Mucosa of gallbladder (tissue), 1 donor: Measurements from ENCODE around the gene GPC6. TPM values are rescaled to one million over a fixed set of nuclear protein-coding genes. Genes with fewer than 3 reads are reported as not detected.

Experiments
- DNase-seq: peaks from one replicate; pipeline ENCODE4 v3.0.0-alpha.2; 2020; ENCODE audit warnings: low spot score
- total RNA-seq: library from RNA; stranded (reverse); gene quantifications from one replicate; pipeline ENCODE4 v1.2.1, GENCODE V29; 2021
- donor health status: DM: no; HTN: no; CAD: no.

The GPC6 gene
- total RNA-seq, 1 donor from 2014 or later: 24.0 TPM

DNA sequence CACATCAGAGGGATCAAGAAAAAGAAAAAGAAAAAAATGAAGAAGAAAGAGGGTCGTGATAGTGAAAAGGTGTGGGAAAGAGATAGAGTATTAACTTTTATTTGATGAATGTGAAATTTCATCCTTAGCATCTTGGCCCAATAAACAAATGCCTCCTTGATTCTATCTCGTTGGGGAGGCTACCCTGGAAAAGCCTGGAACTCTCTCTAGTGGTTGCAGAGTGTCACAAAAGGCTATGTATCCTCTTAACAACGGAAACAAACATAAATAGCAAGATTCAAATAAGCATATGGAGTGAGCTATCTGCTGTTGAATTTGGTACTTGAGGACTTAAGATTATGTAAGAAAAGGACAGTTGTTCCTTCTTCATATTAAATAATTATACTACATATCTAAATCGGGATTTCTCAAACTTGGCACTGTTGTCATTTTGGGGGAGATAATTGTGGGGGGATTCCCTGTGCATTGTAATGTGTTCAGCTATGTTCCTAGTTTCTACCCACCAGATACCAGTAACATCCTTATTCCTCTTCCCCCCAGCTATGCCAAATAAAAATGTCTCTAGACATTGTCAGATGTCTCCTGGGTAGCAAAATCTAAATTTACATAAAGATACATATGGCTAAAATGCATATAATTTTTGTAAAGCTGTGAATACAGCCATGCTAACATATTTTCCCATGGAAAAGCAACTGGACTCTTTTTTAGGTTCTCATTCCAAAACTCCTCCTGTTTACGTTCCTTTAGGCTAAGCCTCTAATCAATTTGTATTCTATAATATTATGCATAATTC, 695.7 kb downstream of the GPC6 start:
- DNase-seq: no peak

DNA sequence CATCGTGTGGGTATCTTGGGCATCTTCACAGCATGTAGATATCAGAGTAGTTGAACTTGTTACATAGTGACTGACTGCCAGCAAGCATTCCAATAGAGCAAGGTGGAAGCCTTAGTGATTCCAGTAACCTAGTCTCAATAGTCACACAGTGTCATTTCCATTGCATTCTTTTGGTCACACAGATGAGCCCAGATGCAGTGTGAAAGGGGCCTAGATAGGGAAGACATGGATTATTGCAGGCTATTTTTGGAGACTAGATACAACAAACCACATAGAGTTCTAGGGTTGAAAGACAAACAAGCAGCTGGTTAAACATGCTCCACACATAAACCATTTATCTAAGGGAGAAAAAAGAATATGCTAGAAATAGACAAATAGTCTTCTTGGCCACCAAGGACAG, 699.4 kb downstream of the GPC6 start:
- DNase-seq: no peak

DNA sequence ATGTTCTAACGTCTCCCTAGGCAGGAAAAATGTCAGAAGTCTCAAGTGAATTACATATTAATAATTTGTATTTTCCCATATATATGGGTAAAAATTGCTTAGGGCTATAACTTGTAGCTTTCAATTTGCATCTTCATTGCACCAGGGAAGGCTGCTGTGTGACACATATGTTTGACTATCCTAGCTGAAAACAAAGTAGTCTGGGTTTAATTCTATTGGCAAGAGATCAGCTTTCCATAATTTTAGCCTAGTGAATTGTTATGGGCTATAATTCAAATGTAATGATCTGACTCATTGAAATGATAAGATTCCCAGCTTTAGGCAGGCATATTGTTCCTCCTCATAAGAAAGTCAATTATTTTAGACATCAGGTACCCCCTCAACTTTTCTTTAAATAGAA, 699.8 kb downstream of the GPC6 start:
- no peak for DNase-seq

DNA sequence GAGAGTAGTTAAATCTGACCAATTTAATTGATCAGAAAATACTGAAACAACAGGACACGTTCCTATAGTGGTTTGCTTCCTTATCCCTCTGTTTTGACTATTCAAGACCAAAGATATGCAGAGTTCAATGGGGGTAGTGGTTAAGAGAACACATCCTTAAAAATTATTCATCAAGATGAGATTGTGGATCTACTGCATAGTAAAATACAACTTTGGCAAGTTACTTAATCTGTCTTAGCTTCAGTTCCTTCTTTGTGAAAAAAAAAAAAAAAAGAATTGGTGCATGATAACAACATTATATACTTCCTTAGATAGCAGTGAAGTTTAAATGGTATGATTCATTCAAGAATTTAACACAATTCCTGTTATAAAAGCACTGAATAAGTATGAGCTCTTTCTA, 700.8 kb downstream of the GPC6 start:
- no peak for DNase-seq

DNA sequence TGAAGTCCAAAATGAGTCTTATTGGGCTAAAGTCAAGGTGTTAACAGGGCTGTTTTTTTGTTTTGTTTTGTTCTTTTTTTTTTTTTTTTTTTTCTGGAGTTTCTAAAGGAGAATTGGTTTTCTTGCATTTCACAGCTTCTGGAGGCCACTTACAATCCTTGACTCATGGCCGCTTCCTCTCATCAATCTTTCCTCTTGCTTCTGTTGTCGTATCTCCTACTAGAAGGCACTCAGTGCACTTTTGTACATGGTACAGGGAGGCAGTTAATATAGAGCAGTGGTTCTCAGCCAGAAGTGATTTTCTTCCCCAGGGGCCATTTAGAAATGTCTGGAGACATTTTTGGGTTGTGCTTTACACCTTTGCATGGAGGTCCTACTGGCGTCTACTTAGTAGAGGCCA, 706.3 kb downstream of the GPC6 start:
- no peak for DNase-seq

DNA sequence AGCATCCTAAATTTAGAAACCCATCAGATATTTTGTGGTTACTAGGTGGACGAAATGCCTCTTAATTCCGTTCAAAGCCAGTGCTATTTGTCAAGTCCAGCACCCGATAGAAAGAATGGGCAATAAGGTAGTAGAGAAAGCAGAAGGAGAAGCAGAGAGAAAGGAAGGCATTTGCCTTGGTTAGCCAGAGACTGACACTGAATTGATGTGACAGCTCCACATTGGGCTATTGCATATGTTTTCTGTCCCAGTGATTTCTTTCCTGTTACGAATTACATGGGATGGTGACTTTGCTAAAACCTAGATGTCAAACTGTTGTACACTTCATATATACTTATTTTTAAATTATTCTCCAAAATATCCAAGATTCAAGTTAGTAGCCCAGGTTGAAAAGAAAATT, 710.3 kb downstream of the GPC6 start:
- DNase-seq: no peak

DNA sequence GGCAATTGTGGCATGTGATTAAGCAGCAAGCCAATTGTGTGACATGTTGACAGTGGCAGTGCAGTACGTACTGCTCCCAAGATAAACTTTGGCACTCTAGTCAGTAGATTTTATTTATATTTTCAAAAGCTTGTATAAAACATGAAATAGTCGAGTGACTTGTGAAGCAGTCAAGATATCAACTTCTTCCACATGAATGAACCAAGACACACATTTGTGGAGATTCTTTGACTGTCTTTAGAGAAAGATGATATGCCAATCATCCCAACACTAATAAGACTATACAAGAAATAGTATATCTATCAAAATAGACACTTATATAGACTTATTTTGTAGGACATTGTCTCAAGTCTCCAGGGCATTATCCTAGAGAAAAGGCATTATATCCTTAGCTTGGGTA, 714.8 kb downstream of the GPC6 start:
- DNase-seq: no peak

DNA sequence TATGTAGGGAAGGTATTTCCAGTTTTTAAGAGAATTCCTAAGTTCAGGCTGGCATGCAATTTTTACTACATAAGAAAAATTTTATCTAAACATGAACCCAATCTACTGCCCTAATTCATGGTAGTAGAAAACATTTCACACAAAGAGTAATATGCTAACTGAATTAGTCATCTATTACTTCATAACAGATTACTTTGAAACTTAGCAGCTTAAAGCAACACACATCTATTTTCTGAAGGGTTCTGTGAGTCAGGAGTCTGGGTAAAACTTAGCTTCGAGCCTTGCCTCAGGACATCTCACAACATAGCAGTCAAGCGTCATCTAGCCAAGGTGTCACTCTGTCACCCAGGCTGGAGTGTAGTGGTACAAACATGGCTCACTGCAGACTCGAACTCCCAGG, 715.4 kb downstream of the GPC6 start:
- DNase-seq: no peak

DNA sequence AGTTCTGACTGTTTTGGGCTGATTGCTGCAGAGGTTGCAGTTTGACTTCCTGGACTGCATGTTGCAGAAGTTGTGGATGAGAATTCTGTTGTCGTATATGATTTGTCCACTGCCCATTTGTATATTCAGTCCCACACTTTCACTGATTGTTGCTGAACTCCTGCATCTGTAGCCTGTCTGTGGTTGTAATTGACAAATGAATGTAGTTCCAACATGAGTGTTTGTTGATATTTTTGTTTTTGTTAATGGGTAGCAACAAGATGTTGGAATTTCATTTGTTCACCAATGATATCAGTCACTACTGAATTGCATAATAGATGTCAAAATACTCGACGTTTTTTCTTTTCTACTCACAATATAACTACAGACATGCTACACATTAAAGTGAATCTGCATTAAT, 719.0 kb downstream of the GPC6 start:
- no peak for DNase-seq

DNA sequence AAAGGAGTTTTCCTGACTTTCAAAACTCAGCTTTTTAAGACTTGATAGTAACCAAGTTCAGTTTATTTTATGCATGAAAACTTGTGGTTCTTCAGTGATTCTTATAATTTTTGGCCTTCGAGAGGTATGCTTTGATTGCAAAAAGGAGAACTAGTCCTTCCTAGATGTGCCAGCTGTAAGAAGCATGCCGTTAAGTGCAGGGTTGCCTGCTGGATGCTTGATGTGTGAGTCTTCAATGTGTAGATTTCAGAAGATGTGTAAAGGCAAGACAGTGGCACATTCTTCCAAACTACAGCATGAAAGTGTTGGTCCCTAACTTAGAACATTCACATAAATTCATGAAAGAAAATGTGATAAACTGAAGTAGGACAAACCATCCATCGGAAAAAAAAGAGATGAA, 720.4 kb downstream of the GPC6 start:
- no peak for DNase-seq

DNA sequence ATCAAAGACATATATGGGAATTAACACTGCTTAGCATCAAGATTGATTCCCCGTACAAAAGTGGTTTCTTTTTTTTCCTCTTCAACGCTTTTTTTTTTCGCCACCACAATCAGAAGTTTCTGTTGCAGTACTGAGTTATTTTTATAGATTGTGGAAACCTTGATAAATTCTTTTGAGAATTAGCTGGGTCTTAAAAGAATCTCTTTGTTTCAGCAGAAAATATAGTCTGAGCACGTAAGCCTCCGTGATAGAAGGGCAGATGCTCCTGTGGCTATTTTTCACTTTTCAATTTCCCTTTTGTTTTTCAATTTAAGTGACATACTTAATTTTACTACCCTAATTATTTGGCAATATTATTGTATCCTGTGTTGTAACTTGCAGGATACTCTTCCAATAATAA, 721.0 kb downstream of the GPC6 start:
- no peak for DNase-seq

DNA sequence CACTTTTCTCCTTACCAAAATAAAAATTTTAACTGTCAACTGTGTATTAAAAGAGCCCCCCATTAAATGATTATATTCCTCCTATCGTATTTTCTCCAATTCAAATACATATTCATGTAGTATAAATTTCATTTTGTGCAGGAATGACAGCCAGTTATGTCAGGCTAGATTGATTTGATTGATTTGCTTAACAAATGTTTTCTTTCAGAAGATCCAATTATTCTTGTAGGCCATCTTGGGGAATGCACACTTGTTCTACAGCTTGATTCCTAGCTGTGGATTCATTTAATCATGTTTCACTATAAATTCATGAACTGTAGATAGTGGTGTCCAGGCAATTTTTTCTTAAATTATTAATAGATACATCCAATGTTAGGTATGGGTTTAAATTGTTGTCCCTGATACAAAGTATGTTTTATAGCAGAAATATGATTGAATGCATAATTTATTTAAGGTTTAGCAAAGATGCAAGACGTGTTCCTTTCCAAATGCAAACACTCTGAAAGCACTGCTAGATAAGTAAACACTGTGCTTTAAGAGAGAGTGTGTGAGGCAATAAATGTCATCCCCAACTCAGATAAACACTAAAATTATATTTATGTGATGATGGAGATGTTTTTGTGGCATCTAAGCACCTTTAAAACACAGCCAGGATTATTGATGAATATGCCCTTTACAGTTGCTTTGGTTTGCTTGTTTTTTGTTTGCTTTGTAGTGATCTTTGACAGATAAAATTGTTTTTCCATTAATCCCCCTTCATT, 721.7 kb downstream of the GPC6 start:
- no peak for DNase-seq

DNA sequence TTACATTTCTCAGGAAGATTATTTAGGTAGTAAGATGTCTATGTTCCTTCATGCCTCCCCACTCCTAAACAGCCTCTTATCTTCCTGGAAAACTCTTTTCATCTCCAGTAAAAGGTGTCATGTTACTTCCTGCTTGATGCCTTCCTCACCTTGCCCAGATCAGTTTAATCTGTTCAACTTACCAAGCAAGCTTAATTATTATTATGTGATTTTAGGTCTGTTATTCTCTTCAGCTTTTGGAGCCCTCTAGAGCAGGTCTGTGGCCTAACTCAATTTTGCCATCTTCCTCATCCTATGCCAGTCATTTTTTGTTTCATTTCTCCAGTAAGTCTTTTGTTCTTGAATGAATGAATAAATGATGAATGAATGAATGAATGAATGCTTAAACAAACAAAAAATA, 724.5 kb downstream of the GPC6 start:
- DNase-seq: no peak

DNA sequence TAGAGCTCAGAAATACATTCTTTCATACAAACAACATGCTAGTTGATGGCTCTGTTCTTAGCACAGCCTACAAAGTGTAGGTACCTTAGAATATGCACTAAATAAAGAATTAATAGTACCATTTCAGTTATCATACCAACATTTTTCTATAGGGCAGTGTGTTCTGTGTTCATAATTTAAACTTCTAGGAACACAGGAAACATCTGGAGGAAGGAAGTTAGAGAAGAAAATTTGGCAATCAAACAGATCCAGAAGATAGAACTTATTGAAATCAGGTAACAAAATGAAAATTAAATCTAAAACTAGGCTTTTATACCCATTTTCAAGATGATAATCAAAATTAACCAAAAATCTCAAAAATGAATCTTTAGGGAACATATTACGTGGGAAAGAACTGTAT, 725.3 kb downstream of the GPC6 start:
- no peak for DNase-seq

DNA sequence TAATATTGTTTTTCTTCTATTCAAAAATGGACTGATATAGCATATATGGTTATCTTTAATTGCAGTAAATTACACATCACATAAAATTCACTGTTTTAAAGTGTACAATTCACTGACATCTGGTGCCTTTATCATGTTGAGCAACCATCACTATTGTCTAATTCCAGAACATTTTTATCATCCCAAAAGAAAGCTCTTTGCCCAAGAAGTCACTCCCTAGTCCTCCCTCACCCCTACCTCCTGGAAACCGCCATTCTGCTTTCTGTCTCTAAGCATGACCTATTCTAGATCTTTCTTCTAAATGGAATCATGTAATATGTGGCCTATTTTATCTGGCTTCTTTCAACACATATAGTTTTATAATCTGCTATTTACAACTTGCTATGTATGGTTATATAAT, 727.2 kb downstream of the GPC6 start:
- no peak for DNase-seq

DNA sequence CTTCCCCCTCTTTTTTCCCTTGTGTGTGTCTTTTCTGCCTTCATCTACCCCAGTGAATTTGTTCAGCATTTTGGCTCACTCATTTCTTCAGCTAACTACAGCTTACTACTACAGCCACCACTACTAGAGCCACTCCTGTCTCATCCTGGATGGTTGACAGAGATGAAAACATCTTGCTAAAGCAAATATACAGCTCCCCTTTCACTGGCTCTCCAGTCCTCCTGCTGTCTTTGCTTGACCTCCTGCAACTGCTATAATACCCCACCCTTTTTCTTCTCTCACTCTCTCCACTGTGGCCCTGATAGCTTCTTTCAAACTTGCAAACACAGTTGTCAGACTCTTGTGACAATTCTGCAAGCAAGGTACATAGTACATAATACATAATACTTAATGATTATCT, 729.3 kb downstream of the GPC6 start:
- no peak for DNase-seq

DNA sequence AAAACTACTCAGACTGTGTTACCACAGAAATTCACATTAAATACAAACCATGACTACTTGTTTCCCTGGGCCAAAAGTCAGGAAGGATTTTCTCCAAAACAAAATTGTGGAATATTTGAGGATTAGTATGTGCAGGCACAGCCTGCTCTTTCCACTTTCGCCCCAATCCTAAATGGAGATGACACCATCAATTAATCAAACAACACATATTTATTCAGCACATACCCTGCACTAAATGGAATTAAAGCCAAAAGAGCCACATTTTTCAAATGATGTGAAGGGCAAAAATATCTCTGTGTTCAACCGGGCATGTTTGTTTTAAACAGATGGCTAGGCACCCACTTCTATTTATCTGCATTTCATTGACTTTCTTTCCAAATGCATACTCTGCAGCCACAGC, 729.8 kb downstream of the GPC6 start:
- no peak for DNase-seq

DNA sequence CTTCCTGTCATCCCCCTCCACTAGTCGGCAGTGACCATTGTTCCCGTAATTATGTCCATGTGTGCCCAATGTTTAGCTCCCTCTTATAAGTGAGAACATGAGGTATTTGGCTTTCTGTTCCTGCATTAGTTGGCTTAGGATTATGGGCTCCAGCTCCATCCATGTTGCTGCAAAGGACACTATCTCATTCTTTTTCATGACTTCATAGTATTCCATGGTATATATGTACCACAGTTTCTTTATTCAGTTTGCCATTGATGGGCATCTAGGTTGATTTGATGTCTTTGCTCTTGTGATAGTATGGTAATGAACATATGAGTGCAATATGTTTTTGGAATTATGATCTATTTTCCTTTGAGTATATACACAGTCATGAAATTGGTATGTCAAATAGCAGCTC, 730.8 kb downstream of the GPC6 start:
- DNase-seq: no peak

DNA sequence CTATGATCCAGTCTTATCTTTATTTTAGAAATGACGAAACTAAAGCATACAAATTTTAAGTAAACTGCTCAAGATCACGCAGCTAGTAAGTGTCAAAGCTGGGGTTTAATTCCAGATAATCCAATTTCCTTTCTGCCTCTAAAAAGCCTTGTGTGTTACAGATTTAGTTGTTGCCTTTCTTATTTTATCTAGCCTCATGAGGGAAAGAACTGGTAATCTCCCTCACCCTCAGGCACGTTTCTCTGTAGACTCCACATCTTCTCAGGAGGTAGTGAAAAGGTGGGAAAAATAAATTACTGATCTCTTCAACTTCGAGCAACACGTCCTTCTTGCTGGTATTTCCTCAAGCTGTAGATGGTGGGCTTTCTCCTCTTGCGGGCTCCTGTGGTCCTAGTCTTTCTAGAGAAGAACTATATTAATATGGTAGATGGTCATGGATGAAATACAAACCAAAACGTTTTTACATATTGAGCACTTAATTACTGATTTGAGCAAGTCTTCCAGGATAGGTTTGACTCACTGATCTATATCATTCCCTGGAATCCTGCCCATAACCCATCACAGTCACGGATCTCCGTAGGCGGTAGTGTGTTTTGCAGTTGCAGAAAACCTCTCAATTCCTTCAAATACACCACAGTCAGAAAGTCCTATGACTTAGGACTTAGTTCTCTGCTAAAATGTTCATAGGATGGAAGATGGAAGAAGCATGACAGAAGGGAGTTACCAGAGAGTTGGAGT, 733.4 kb downstream of the GPC6 start:
- no peak for DNase-seq

DNA sequence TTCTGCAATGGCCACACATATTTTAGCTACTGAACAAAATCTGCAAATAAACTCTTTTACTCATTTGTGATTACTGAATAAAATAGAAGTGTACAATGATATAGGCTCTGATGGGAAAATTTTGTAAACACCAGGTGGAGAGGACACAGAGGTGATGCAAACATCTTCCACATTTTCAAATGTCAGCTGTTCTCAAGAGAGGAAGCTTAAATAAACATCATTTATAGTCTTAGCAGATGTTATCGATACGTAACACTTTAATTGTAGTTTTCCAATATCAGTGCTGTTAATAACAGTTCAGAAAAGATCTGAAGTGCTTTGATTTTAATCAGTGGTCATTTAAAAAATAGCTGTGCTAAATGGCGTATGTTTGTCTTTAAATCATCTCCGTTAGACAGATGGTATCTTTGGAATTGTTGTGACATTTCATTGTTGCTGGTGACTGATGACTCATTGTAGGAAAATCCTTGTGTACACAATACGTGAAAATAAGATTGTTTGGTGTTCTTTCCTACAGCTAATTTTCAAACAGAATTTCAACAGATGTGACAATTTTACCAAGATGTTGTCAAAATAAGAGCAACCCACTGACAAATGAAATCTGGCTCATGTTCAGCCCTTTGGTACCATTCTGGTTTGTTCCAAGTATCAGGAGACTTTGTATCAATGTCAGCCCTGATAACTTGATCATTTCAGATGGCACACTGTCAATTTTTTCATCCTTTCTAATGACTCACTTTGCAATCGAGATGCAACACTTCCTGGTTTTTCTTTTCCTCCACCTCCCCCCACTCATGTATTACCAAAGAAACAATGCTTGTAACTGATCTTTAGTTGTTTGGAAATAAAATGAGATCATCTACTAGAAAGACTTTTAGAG, 736.9 kb downstream of the GPC6 start:
- DNase-seq: no peak

DNA sequence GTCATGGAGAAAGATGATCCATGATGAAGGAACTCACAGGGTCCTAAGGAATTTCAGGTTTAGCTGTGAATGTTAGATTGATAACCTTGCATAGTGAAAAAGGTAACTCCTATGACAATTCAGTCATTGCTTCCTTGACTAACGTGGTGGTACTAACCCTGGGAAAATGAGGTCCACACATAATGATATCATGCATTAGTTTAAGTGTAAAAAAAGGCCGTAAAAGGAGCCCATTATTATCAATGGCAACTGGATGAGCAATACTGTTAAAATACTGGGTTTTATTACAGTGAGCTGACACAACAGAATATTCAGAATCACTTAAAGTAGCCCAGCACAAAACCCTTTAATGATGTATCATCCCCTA, 737.5 kb downstream of the GPC6 start:
- no peak for DNase-seq

DNA sequence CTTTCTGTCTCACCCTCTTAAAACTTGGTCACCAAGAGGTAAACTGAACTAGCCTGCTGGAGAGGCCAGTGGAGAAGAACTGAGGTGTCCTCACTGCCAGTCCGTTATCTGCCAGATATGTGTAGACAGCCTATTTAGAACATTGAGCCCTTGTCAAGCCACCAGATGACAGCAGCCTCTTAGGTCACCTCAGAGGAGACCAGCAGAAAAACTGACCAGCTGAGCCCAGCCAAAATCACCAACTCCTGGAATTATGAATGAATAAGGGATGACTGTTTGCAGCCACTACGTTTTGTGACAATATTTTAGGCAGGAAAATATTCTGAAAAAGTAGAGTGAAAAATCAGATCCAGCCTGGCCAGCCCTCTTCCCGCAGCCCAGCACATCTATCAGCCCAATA, 739.0 kb downstream of the GPC6 start:
- no peak for DNase-seq
